ENCODE measurements around the gene CATSPERZ.
"Not testable (repeated sequence)": the region's sequence is repeated elsewhere in the genome, so short reads cannot be mapped to it uniquely, and the experiment has no call there.

DNA sequence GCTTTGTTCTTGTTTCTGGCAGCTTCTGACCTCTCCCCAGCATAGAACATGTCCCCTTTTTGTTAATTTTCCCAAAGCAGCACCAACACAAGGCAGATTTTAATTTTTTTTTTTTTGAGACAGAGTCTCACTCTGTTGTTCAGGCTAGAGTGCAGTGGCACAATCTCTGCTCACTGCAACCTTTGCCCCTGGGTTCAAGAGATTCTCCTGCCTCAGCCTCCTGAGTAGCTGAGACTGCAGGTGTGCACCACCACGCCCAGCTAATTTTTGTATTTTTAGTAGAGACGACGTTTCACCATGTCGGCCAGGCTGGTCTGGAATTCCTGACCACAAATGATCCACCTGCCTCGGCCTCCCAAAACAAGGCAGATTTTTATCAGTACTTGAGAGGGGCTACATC, 7.6 kb downstream of the CATSPERZ start:
- TF ChIP-seq, protein P1, sequence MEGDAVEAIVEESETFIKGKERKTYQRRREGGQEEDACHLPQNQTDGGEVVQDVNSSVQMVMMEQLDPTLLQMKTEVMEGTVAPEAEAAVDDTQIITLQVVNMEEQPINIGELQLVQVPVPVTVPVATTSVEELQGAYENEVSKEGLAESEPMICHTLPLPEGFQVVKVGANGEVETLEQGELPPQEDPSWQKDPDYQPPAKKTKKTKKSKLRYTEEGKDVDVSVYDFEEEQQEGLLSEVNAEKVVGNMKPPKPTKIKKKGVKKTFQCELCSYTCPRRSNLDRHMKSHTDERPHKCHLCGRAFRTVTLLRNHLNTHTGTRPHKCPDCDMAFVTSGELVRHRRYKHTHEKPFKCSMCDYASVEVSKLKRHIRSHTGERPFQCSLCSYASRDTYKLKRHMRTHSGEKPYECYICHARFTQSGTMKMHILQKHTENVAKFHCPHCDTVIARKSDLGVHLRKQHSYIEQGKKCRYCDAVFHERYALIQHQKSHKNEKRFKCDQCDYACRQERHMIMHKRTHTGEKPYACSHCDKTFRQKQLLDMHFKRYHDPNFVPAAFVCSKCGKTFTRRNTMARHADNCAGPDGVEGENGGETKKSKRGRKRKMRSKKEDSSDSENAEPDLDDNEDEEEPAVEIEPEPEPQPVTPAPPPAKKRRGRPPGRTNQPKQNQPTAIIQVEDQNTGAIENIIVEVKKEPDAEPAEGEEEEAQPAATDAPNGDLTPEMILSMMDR (IDR thresholded peaks at IDR 0.05): not testable (repeated sequence)
- TF ChIP-seq POLR2A, EP300 (IDR thresholded peaks at IDR 0.05): not testable (repeated sequence)

All from ovary (tissue), 3 donors.